Pancreas (tissue), 10 donors: ENCODE results near the gene CAND2. TPM values are rescaled to one million over a fixed set of nuclear protein-coding genes. Genes with fewer than 3 reads are reported as not detected.
"Not testable (repeated sequence)": the region's sequence is repeated elsewhere in the genome, so short reads cannot be mapped to it uniquely, and the experiment has no call there.

Experiments used
- ATAC-seq, 4 donors: fragments of 200-7000 bp; cut with Tn5 transposase; one replicate each; pipeline versions ENCODE4 v1.8.0 to v1.9.1; 2020; ENCODE audit warnings: mild to moderate bottlenecking in 4 of 4, moderate library complexity in 4 of 4
- DNase-seq, 6 donors: peaks; one replicate each; pipeline ENCODE4 v3.0.0-alpha.2; 2020
- FAIRE-seq: peaks from 2 replicates; lab custom pipeline; 2012; peaks lifted over from hg19 to GRCh38; lab: Jason Lieb, UNC
- H3K27ac ChIP-seq, 4 donors: fragments of 200-600 bp; sonication (generic); 1 replicate in 3 of 4; 2 replicates in 1 of 4; pipeline versions ENCODE4 v1.5.0 to v1.8.0; 2020
- H3K27me3 ChIP-seq, 4 donors: fragments of 200-600 bp; one replicate each; pipeline ENCODE4 v1.8.0; 2021
- H3K36me3 ChIP-seq, 3 donors: fragments of 200-600 bp; sonication (generic) in 1 of 3; one replicate each; pipeline versions ENCODE4 v1.5.0 to v1.8.0; 2020 to 2021
- H3K4me1 ChIP-seq, 3 donors: fragments of 200-600 bp; one replicate each; pipeline ENCODE4 v1.8.0; 2021
- H3K4me3 ChIP-seq, 4 donors: fragments of 200-600 bp; sonication (generic) in 2 of 4; one replicate each; pipeline versions ENCODE4 v1.5.0 to v1.8.0; 2020 to 2021
- H3K9me3 ChIP-seq, 4 donors: fragments of 200-600 bp; one replicate each; pipeline ENCODE4 v1.8.0; 2021
- CTCF ChIP-seq, 4 donors: fragments of 200-600 bp; sonication (generic) in 3 of 4; IDR thresholded peaks; one replicate each; pipeline versions ENCODE4 v1.5.0 to v1.8.0; 2021; ENCODE audit warnings: antibody characterized with exemption in 4 of 4
- WGBS, 2 donors: extraction: QIAGEN DNeasy Blood & Tissue Kit; methylation state at CpG; one replicate each; pipeline ENCODE4 v1.1.7; 2013; 5-methylcytosine and 5-hydroxymethylcytosine counted together
- intact Hi-C, 3 donors: fragments of 100-400 bp; cut with DNase I; formaldehyde crosslinking; loops; one replicate each; pipeline versions ENCODE4 v1.11.1 to v1.14.2; 2022
- polyA plus RNA-seq, 2 donors: library from polyadenylated mRNA; stranded (reverse); fragments of 200-250 nt; gene quantifications; one replicate each; pipeline ENCODE4 v1.2.3, GENCODE V29; 2013
- total RNA-seq, 6 donors: library from RNA; stranded (reverse); fragmentation: NEBNext Ultra II Directional in 4 of 6; extraction: Animal tissue kit (Norgen Biotek cat#: 25700) in 4 of 6; gene quantifications; one replicate each; pipeline versions ENCODE4 v1.2.1 to v1.2.4, GENCODE V29; 2021 to 2023
- donor health status: healthy with polysubstance abuse.
- donor health status: DM: no; HTN: no; CAD: no; lungs with moderate emphysema.
- donor health status: DM: no; HTN: no; CAD: no.
- donor health status: control.
- donor health status: control.
- donor health status: Bipolar disorder and iron deficiency.
- donor health status: DM: yes; HTN: yes; CAD: no.
- donor health status: DM: no; HTN: no; CAD: no.
- donor health status: DM: no; HTN: no; CAD: no.
- donor health status: DM: yes; HTN: yes; CAD: no.

Gene CAND2
- total and polyA plus RNA-seq, 8 donors = 1.6 to 6.2 (median 3.3) TPM

DNA sequence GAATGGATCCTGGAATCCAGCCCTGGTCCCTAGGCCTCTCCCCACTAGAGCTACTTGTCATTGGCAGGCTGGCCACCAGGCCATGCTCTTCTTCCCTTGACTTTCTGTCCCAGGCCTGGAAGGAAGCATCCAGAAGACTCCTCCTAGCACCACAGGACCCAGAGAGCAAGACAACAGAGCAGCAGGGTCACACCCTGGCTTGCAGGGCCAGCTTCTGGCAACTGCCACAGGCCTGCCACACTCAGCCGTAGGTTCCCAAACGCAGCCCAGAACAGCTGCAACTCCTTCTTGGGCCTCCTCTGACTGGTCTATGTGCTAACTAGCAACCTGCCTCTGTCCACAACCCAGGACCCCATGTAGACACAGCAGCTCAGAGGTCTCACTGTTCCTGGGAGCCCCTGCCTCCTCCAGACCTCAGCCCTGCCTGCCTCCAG, 81.7 kb downstream of the CAND2 start:
- Histone ChIP-seq H3K36me3 (no peaks in the 10 kb centered on the region), H3K4me3 (no peak overlapping the region), H3K27ac (no peak overlapping the region), H3K4me1 (peaks cover 0 to 7% (median 0%) of the 10 kb centered on the region in 3 donors), H3K9me3 (no peaks in the 10 kb centered on the region), H3K27me3 (no peaks in the 10 kb centered on the region)
- no peak for FAIRE-seq
- ATAC-seq = no peak
- WGBS, 2 donors = 52 to 53% methylated on average over 2 of the region's 2 CpGs
- intact Hi-C loops = loop anchor here in 1 of 3 donors (10.0 kb wide), 1 partner anchor 107 kb away; no protein-coding TSS in a partner anchor
- DNase-seq = no peak
- TF ChIP-seq CTCF (IDR thresholded peaks at IDR 0.05) = no peak

DNA sequence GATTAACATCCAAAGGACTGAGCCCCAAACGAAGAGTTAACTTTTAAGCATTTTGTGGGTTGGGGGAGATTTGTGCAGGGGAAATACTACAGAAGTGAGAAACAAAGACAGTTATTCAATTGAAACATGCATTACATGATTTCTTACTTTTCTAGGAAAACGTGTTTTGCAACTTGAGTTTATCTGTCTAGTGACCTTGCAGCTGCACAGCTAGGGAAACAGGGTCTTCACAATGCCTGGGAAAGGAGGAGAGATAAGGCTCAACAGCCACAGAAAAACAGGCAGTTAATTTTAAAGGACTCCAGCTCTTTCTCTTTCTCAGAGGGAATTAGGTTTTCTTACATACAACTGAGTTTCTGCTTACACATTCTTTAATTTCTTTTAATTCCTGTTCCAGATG, 82.3 kb downstream of the CAND2 start:
- not testable (repeated sequence) for FAIRE-seq
- 24 to 33% methylated on average over 2 of the region's 2 CpGs for WGBS, 2 donors
- intact Hi-C loops = loop anchor here in 1 of 3 donors (10.0 kb wide), 1 partner anchor 106 kb away; no protein-coding TSS in a partner anchor

DNA sequence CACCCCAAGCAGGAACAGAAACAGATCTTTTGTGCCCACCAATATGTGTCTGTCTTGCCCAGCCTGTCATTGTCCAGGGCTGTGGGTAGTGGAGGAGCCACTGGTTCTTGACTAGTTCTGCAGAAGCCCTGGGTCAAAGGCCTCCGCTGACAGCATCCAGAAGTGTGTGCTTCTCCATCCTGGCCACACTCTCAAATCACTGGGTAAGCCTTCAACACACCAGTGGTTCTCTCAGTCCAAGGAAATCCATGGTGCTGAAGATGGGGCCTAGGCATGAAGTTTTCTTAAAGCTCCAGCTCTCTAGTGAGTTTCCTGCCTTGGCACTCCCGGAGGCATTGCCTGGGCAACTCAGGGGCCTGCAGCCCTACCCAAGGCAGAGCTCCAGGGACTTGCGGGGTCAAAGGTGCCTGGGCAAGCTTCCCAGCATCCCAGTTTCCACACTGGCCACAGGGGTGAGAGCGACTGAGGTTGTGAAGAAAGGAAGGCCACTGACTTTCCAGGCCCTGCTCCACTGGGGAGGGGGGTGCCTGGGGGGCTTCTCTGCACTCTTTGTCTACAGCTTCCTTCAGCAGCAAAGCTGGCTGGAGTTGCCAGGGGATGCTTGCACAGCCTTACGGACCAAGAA, 82.8 kb downstream of the CAND2 start:
- H3K9me3 ChIP-seq = no peaks in the 10 kb centered on the region
- H3K4me3 ChIP-seq = no peak overlapping the region
- FAIRE-seq (no peak), ATAC-seq (no peak), DNase-seq (no peak)
- H3K27me3 ChIP-seq = no peaks in the 10 kb centered on the region
- H3K4me1 ChIP-seq = peaks cover 0 to 7% (median 0%) of the 10 kb centered on the region in 3 donors
- 87 to 89% methylated on average over 5 of the region's 5 CpGs for WGBS, 2 donors
- no peak overlapping the region for H3K27ac ChIP-seq
- intact Hi-C loops = loop anchor here in 1 of 3 donors (10.0 kb wide), 1 partner anchor 105 kb away; no protein-coding TSS in a partner anchor
- no peak for TF ChIP-seq CTCF (IDR thresholded peaks at IDR 0.05)
- no peaks in the 10 kb centered on the region for H3K36me3 ChIP-seq

More for the DNA sequence above, 82.3 kb downstream of the CAND2 start:
- H3K27ac ChIP-seq, H3K36me3 ChIP-seq, DNase-seq, H3K4me1 ChIP-seq, H3K9me3 ChIP-seq, H3K4me3 ChIP-seq, ATAC-seq, H3K27me3 ChIP-seq: not testable (repeated sequence)

GRCh38 chr3:12881858-12882257, 85.4 kb downstream of the CAND2 start:
- H3K27ac ChIP-seq, H3K27me3 ChIP-seq, DNase-seq, ATAC-seq, FAIRE-seq, intact Hi-C loops, H3K4me3 ChIP-seq, H3K36me3 ChIP-seq, H3K4me1 ChIP-seq, H3K9me3 ChIP-seq: not testable (repeated sequence)
- WGBS, 2 donors = 93 to 95% methylated on average over 12 of the region's 12 CpGs

GRCh38 chr3:12882336-12883310, 86.1 kb downstream of the CAND2 start:
- FAIRE-seq (no peak), ATAC-seq (no peak), DNase-seq (no peak)
- H3K4me3 ChIP-seq = no peak overlapping the region
- intact Hi-C loops = no loop called here
- TF ChIP-seq CTCF (IDR thresholded peaks at IDR 0.05) = no peak
- H3K27ac ChIP-seq = no peak overlapping the region
- no peaks in the 10 kb centered on the region for H3K27me3 ChIP-seq
- WGBS, 2 donors = 87 to 89% methylated on average over 53 to 62 of the region's 62 CpGs
- peaks cover 0 to 7% (median 0%) of the 10 kb centered on the region in 3 donors for H3K4me1 ChIP-seq
- H3K36me3 ChIP-seq = no peaks in the 10 kb centered on the region
- H3K9me3 ChIP-seq = no peaks in the 10 kb centered on the region
